Measurements from ENCODE around the gene KCNA4.

- TF ChIP-seq, protein P1, sequence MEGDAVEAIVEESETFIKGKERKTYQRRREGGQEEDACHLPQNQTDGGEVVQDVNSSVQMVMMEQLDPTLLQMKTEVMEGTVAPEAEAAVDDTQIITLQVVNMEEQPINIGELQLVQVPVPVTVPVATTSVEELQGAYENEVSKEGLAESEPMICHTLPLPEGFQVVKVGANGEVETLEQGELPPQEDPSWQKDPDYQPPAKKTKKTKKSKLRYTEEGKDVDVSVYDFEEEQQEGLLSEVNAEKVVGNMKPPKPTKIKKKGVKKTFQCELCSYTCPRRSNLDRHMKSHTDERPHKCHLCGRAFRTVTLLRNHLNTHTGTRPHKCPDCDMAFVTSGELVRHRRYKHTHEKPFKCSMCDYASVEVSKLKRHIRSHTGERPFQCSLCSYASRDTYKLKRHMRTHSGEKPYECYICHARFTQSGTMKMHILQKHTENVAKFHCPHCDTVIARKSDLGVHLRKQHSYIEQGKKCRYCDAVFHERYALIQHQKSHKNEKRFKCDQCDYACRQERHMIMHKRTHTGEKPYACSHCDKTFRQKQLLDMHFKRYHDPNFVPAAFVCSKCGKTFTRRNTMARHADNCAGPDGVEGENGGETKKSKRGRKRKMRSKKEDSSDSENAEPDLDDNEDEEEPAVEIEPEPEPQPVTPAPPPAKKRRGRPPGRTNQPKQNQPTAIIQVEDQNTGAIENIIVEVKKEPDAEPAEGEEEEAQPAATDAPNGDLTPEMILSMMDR (IDR thresholded peaks at IDR 0.05; ENCODE audit: low read length), result no peak
- no peak for TF ChIP-seq EZH2 (optimal IDR thresholded peaks at IDR 0.05; ENCODE audit: low read depth, low read length)
These were observed 15.7 kb downstream of the KCNA4 start for GRCh38 chr11:30000986-30001750.

Data from MM.1S (cell line).